Neutrophil (primary cell): Measurements from ENCODE around the gene NELL1.

Experiments used
- H3K27ac ChIP-seq: fragments of 200-600 bp; sonication (generic); 2 replicates; pipeline ENCODE4 v1.5.1; 2016; ENCODE audit warnings: mild to moderate bottlenecking, moderate library complexity
- H3K27me3 ChIP-seq: fragments of 200-600 bp; sonication (generic); 2 replicates; pipeline ENCODE4 v1.6.0; 2016; ENCODE audit warnings: mild to moderate bottlenecking
- H3K36me3 ChIP-seq: fragments of 200-600 bp; sonication (generic); 2 replicates; pipeline ENCODE4 v1.5.1; 2017
- H3K4me1 ChIP-seq, 2 experiments: fragments of 200-600 bp in 1 of 2; sonication (generic) in 1 of 2; 1 replicate in 1 of 2; 2 replicates in 1 of 2; pipeline versions ENCODE4 v1.5.1 to v1.6.1; 2013 to 2016; ENCODE audit warnings: low read depth in 1 of 2, low read length in 1 of 2, mild to moderate bottlenecking in 1 of 2, moderate library complexity in 1 of 2; ENCODE audit not compliant: control insufficient read depth in 1 of 2, insufficient read depth in 1 of 2
- H3K4me3 ChIP-seq, 2 experiments: fragments of 200-600 bp in 1 of 2; sonication (generic) in 1 of 2; 1 replicate in 1 of 2; 2 replicates in 1 of 2; pipeline ENCODE4 v1.5.1; 2013 to 2016; ENCODE audit warnings: low read depth in 1 of 2, low read length in 1 of 2, mild to moderate bottlenecking in 1 of 2, moderate library complexity in 1 of 2
- H3K9me3 ChIP-seq: fragments of 200-600 bp; sonication (generic); 2 replicates; pipeline ENCODE4 v1.5.1; 2016
- CTCF ChIP-seq: fragments of 200-600 bp; sonication (generic); IDR thresholded peaks from 2 replicates; pipeline ENCODE4 v1.5.1; 2016; ENCODE audit warnings: antibody characterized with exemption

The NELL1 gene

GRCh38 chr11:21414953-21415352 is 745.6 kb downstream of the NELL1 start:
- H3K9me3 ChIP-seq = no peaks in the 10 kb centered on the region
- TF ChIP-seq CTCF = no peak
- H3K27me3 ChIP-seq = no peaks in the 10 kb centered on the region
- no peak overlapping the region for H3K27ac ChIP-seq
- H3K4me1 ChIP-seq = peaks cover 0 to 5% of the 10 kb centered on the region in 2 experiments
- H3K36me3 ChIP-seq = no peaks in the 10 kb centered on the region
- H3K4me3 ChIP-seq = no peak overlapping the region

- TF ChIP-seq CTCF = no peak
- no peaks in the 10 kb centered on the region for H3K36me3 ChIP-seq
- H3K4me3 ChIP-seq = no peak overlapping the region
- peaks cover 0 to 5% of the 10 kb centered on the region in 2 experiments for H3K4me1 ChIP-seq
- H3K9me3 ChIP-seq = no peaks in the 10 kb centered on the region
- H3K27me3 ChIP-seq = no peaks in the 10 kb centered on the region
- H3K27ac ChIP-seq = no peak overlapping the region
Measured at GRCh38 chr11:21415606-21416005, 746.2 kb downstream of the NELL1 start.

- H3K4me3 ChIP-seq = no peak overlapping the region
- no peaks in the 10 kb centered on the region for H3K36me3 ChIP-seq
- no peak overlapping the region for H3K27ac ChIP-seq
- no peaks in the 10 kb centered on the region for H3K27me3 ChIP-seq
- no peaks in the 10 kb centered on the region for H3K4me1 ChIP-seq
- no peaks in the 10 kb centered on the region for H3K9me3 ChIP-seq
- TF ChIP-seq CTCF = no peak
Measured at GRCh38 chr11:21421711-21422329, 752.4 kb downstream of the NELL1 start.

- Histone ChIP-seq H3K36me3 (no peaks in the 10 kb centered on the region), H3K4me1 (no peaks in the 10 kb centered on the region), H3K27me3 (no peaks in the 10 kb centered on the region), H3K9me3 (no peaks in the 10 kb centered on the region), H3K27ac (no peak overlapping the region), H3K4me3 (no peak overlapping the region)
- no peak for TF ChIP-seq CTCF
Measured at GRCh38 chr11:21426931-21427330, 757.5 kb downstream of the NELL1 start.

GRCh38 chr11:21427726-21428125 is 758.3 kb downstream of the NELL1 start:
- Histone ChIP-seq H3K27me3 (no peaks in the 10 kb centered on the region), H3K4me3 (no peak overlapping the region), H3K9me3 (no peaks in the 10 kb centered on the region), H3K4me1 (no peaks in the 10 kb centered on the region), H3K27ac (no peak overlapping the region), H3K36me3 (no peaks in the 10 kb centered on the region)
- no peak for TF ChIP-seq CTCF
